ENCODE results near the gene TANGO2. TPM values are rescaled to one million over a fixed set of nuclear protein-coding genes. Genes with fewer than 3 reads are reported as not detected.
A peak's percentile ranks its signal among the peaks of the same experiment; 100 is the strongest.

TANGO2 gene
- total RNA-seq, 1 experiment from 2014 or later, result 17.0 TPM

DNA sequence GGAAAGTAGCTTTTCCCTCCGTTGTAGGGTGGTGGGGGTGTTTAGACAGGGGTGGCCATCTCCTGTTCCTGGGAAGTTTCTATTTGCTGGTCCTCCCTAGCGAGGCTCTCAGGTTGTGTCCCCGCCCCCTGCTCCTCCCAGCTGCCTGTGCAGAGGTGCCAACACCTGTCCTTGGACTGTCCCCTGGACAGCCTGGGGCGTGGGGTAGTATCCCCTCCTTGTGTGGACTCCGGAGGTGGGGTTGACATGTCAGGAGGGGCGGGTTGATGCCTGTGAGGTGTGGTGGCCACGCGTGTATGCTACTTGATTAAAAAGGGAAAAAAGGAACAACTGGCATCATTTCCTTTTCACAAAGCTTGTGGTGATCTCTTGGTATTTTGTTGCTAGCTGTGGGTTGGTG, 80.7 kb downstream of the TANGO2 start:
- no peak for TF ChIP-seq RAD21 (IDR thresholded peaks at IDR 0.05; ENCODE audit: low read depth)
- TF ChIP-seq POLR2A (IDR thresholded peaks at IDR 0.05; ENCODE audit: borderline replicate concordance, extremely low read depth, insufficient read depth, insufficient read length), result no peak
- TF ChIP-seq YY1 (IDR thresholded peaks at IDR 0.05; ENCODE audit: extremely low read depth, insufficient replicate concordance, low read depth, low read length), result no peak
- TF ChIP-seq SRF (IDR thresholded peaks at IDR 0.05; ENCODE audit: low read depth), result no peak
- TF ChIP-seq CEBPB (IDR thresholded peaks at IDR 0.05; ENCODE audit: low read depth), result no peak
- TF ChIP-seq FOSL1 (IDR thresholded peaks at IDR 0.05; ENCODE audit: low read depth), result no peak
- TF ChIP-seq ELF1 (IDR thresholded peaks at IDR 0.05; ENCODE audit: borderline replicate concordance, low read depth), result no peak
- TF ChIP-seq, protein P1, sequence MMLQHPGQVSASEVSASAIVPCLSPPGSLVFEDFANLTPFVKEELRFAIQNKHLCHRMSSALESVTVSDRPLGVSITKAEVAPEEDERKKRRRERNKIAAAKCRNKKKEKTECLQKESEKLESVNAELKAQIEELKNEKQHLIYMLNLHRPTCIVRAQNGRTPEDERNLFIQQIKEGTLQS (IDR thresholded peaks at IDR 0.05), result no peak
- TF ChIP-seq TCF7L2 (IDR thresholded peaks at IDR 0.05; ENCODE audit: borderline replicate concordance, extremely low read depth, insufficient read depth, insufficient read length), result no peak
- no peak for TF ChIP-seq CTCF (IDR thresholded peaks at IDR 0.05 in 2 of 3, conservative IDR thresholded peaks at IDR 0.05 in 1 of 3; ENCODE audit: borderline replicate concordance in 1 of 3, insufficient read depth in 1 of 3, low read depth in 2 of 3, low read length in 2 of 3)
- no peak for TF ChIP-seq EZH2 (IDR thresholded peaks at IDR 0.05)
- no peak for TF ChIP-seq SIN3A (IDR thresholded peaks at IDR 0.05; ENCODE audit: low read depth)
- TF ChIP-seq ZNF274 (IDR thresholded peaks at IDR 0.05; ENCODE audit: low read depth, low read length), result no peak
- TF ChIP-seq MAX (IDR thresholded peaks at IDR 0.05), result no peak
- no peak for TF ChIP-seq CBX3 (IDR thresholded peaks at IDR 0.05; ENCODE audit: low read depth)
- TF ChIP-seq REST (IDR thresholded peaks at IDR 0.05; ENCODE audit: low read depth), result no peak
- TF ChIP-seq POLR2AphosphoS5 (IDR thresholded peaks at IDR 0.05; ENCODE audit: low read depth, low read length), result no peak
- TF ChIP-seq, protein P2, sequence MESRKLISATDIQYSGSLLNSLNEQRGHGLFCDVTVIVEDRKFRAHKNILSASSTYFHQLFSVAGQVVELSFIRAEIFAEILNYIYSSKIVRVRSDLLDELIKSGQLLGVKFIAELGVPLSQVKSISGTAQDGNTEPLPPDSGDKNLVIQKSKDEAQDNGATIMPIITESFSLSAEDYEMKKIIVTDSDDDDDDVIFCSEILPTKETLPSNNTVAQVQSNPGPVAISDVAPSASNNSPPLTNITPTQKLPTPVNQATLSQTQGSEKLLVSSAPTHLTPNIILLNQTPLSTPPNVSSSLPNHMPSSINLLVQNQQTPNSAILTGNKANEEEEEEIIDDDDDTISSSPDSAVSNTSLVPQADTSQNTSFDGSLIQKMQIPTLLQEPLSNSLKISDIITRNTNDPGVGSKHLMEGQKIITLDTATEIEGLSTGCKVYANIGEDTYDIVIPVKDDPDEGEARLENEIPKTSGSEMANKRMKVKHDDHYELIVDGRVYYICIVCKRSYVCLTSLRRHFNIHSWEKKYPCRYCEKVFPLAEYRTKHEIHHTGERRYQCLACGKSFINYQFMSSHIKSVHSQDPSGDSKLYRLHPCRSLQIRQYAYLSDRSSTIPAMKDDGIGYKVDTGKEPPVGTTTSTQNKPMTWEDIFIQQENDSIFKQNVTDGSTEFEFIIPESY (IDR thresholded peaks at IDR 0.05; ENCODE audit: extremely low read depth, insufficient replicate concordance, low read length), result no peak
- TF ChIP-seq ZFX (IDR thresholded peaks at IDR 0.05), result no peak
- DNase-seq (ENCODE audit: low read depth, low spot score) (no peak), ATAC-seq (0 out of 2 replicates have a peak, but pooled peaks have one; percentile 20)
- ChIA-PET RAD21 (ENCODE audit: low non-redundant PET in 1 of 2, low total read pairs in 2 of 2, uncharacterized antibody in 2 of 2, unreplicated experiment in 2 of 2) (no interaction called here), CTCF (no interaction called here), POLR2A (no interaction called here)
- peaks cover 48 to 68% of the 10 kb centered on the region in 2 experiments for H3K36me3 ChIP-seq (ENCODE audit: control insufficient read depth in 1 of 2, insufficient read depth in 2 of 2, low read length in 2 of 2)
- H4K20me1 ChIP-seq (ENCODE audit: insufficient read depth), result 0 out of 2 replicates have a peak, but pooled peaks cover 2% of the 10 kb centered on the region
- H3K4me1 ChIP-seq (ENCODE audit: control insufficient read depth in 1 of 2, insufficient read depth in 2 of 2, low read length in 2 of 2), result no peaks in the 10 kb centered on the region
- no peak overlapping the region for H2AFZ ChIP-seq (ENCODE audit: low read depth, low read length, poor library complexity, severe bottlenecking)
- H3K9me3 ChIP-seq (ENCODE audit: control insufficient read depth in 1 of 2, insufficient read depth in 1 of 2, low read depth in 1 of 2, low read length in 2 of 2), result no peaks in the 10 kb centered on the region
- H3K9me2 ChIP-seq (ENCODE audit: insufficient read depth), result no peaks in the 10 kb centered on the region
- H3K79me2 ChIP-seq (ENCODE audit: insufficient read depth, low read length), result peaks cover 86% of the 10 kb centered on the region
- no peak overlapping the region for H3K9ac ChIP-seq (ENCODE audit: low read length)
- H3K27ac ChIP-seq (ENCODE audit: low read depth, low read length), result no peak overlapping the region
- intact Hi-C loops (cut with micrococcal nuclease), result no loop called here
- H3K4me2 ChIP-seq (ENCODE audit: low read length), result no peak overlapping the region
- no peak overlapping the region for H3K4me3 ChIP-seq (replicated peaks in 1 of 2; ENCODE audit: low read depth in 1 of 2, low read length in 2 of 2)
- no TSS peak for BruUV-seq (replicated peaks)
- no peaks in the 10 kb centered on the region for H3K27me3 ChIP-seq (ENCODE audit: insufficient read depth, low read length)

Measured in HCT116 (cell line).